Panc1 (cell line): ENCODE results near the gene MEAK7. TPM values are rescaled to one million over a fixed set of nuclear protein-coding genes. Genes with fewer than 3 reads are reported as not detected.

Experiments used
- ATAC-seq: fragments of 200-7000 bp; cut with Tn5 transposase; 2 replicates; pipeline ENCODE4 v1.9.1; 2020; ENCODE audit warnings: mild to moderate bottlenecking, moderate library complexity
- BruUV-seq: library from RNA; stranded (reverse); fragments of 400-500 nt; replicated peaks from 2 replicates; lab custom pipeline; 2021; lab: Mats Ljungman, UMichigan
- CTCF ChIA-PET: fragments of 300-600 bp; sonication (Branson Sonifier 250); formaldehyde crosslinking; loops from one replicate; lab custom pipeline; 2022; ENCODE audit warnings: antibody characterized with exemption; lab: Charles Lee
- POLR2A ChIA-PET: fragments of 300-600 bp; sonication (Branson Sonifier 250); formaldehyde crosslinking; loops from one replicate; lab custom pipeline; 2022; ENCODE audit warnings: antibody characterized with exemption; lab: Charles Lee
- DNase-seq: peaks from one replicate; pipeline ENCODE4 v3.0.0-alpha.2; 2010; ENCODE audit warnings: low read depth, low spot score
- H3K27ac ChIP-seq: 2 replicates; pipeline ENCODE4 v1.5.1; 2011; ENCODE audit warnings: mild to moderate bottlenecking, low read length, inconsistent platforms
- H3K27me3 ChIP-seq: fragments of 200-500 bp; sonication (Bioruptor generic); 2 replicates; pipeline ENCODE4 v1.6.0; 2014; ENCODE audit warnings: low read length, inconsistent platforms; ENCODE audit not compliant: control insufficient read depth, insufficient read depth
- H3K36me3 ChIP-seq: fragments of 200-500 bp; sonication (Bioruptor generic); 2 replicates; pipeline ENCODE4 v1.5.1; 2014; ENCODE audit warnings: inconsistent platforms, mild to moderate bottlenecking, low read length, moderate library complexity; ENCODE audit not compliant: control insufficient read depth, insufficient read depth
- H3K4me1 ChIP-seq: 2 replicates; pipeline ENCODE4 v1.5.1; 2011; ENCODE audit warnings: inconsistent platforms, mild to moderate bottlenecking, low read length, moderate library complexity; ENCODE audit not compliant: control insufficient read depth, insufficient read depth
- H3K4me3 ChIP-seq, 2 experiments: 2 replicates each; pipeline ENCODE4 v1.5.1; 2011 to 2012; ENCODE audit warnings: low read depth in 2 of 2, low read length in 2 of 2, mild to moderate bottlenecking in 2 of 2, inconsistent platforms in 1 of 2, moderate library complexity in 1 of 2
- H3K9me3 ChIP-seq: fragments of 200-500 bp; sonication (Bioruptor generic); 2 replicates; pipeline ENCODE4 v1.5.1; 2014; ENCODE audit warnings: low read depth, mild to moderate bottlenecking, inconsistent platforms, low read length, moderate library complexity; ENCODE audit not compliant: control insufficient read depth, insufficient read depth
- CTCF ChIP-seq: fragments of 450-650 bp; IDR thresholded peaks from 2 replicates; pipeline ENCODE4 v1.5.1; 2017; ENCODE audit warnings: mild to moderate bottlenecking
- POLR2AphosphoS5 ChIP-seq: IDR thresholded peaks from 2 replicates; pipeline ENCODE4 v1.6.1; 2012; ENCODE audit warnings: mild to moderate bottlenecking, low read depth, low read length, moderate library complexity
- REST ChIP-seq, 2 experiments: IDR thresholded peaks; 2 replicates each; pipeline ENCODE4 v1.6.1; 2011 to 2012; ENCODE audit warnings: low read depth in 2 of 2, control low read depth in 1 of 2, low read length in 1 of 2, mild to moderate bottlenecking in 1 of 2, moderate library complexity in 1 of 2; ENCODE audit not compliant: insufficient read depth in 1 of 2
- SIN3A ChIP-seq: IDR thresholded peaks from 2 replicates; pipeline ENCODE4 v1.6.1; 2012; ENCODE audit warnings: low read depth, mild to moderate bottlenecking, low read length, moderate library complexity, borderline replicate concordance; ENCODE audit not compliant: insufficient read depth
- TCF7L2 ChIP-seq: IDR thresholded peaks from 2 replicates; pipeline ENCODE4 v1.6.1; 2011; ENCODE audit warnings: mild to moderate bottlenecking, low read depth, low read length, inconsistent platforms
- in situ Hi-C: cut with HindIII; loops from 2 replicates; pipeline ENCODE4 v1.10.0; 2016; ENCODE audit warnings: low sequenced_read_pairs, low pct_unique_long_range_greater_than_20kb
- intact Hi-C: fragments of 100-400 bp; cut with micrococcal nuclease; formaldehyde crosslinking; loops from one replicate; pipeline ENCODE4 v1.10.0; 2022; ENCODE audit not compliant: unreplicated experiment
- total RNA-seq: library from RNA; stranded (reverse); gene quantifications from one replicate; pipeline ENCODE4 v1.2.1, GENCODE V29; 2021; ENCODE audit not compliant: unreplicated experiment

Gene MEAK7
- total RNA-seq, 1 experiment from 2014 or later = 17.2 TPM

GRCh38 chr16:84520725-84521496, 16.5 kb upstream of the MEAK7 start:
- TF ChIP-seq POLR2AphosphoS5 (no peak), SIN3A (no peak), TCF7L2 (no peak), CTCF (no peak), REST (IDR thresholded peaks at IDR 0.05; ENCODE audit: insufficient read depth in 1 of 2, low read depth in 2 of 2, low read length in 1 of 2) (no peak)
- DNase-seq (no peak), ATAC-seq (0 out of 2 replicates have a peak, but pooled peaks have one; percentile 25)
- ChIA-PET CTCF (interaction anchor here (0.6 to 0.8 kb wide), 2 partner anchors 9 to 15 kb away, joined by 3 read pairs; no protein-coding TSS in a partner anchor), POLR2A (no interaction called here)
- no peaks in the 10 kb centered on the region for H3K27me3 ChIP-seq
- in situ Hi-C loops = no loop called here
- H3K4me3 ChIP-seq = no peak overlapping the region
- intact Hi-C loops = no loop called here
- BruUV-seq = no TSS peak
- no peak overlapping the region for H3K27ac ChIP-seq
- H3K36me3 ChIP-seq = no peaks in the 10 kb centered on the region
- no peaks in the 10 kb centered on the region for H3K9me3 ChIP-seq
- no peaks in the 10 kb centered on the region for H3K4me1 ChIP-seq

- ChIA-PET CTCF (interaction anchor here (0.6 kb wide), 1 partner anchor 14 kb away, joined by 3 read pairs; no protein-coding TSS in a partner anchor), POLR2A (no interaction called here)
- Histone ChIP-seq H3K27me3 (no peaks in the 10 kb centered on the region), H3K36me3 (no peaks in the 10 kb centered on the region), H3K27ac (no peak overlapping the region), H3K4me1 (no peaks in the 10 kb centered on the region), H3K9me3 (no peaks in the 10 kb centered on the region), H3K4me3 (no peak overlapping the region)
- intact Hi-C loops = no loop called here
- in situ Hi-C loops = no loop called here
- no peak for DNase-seq
- no TSS peak for BruUV-seq
- no peak for ATAC-seq
- no peak for TF ChIP-seq TCF7L2
- TF ChIP-seq CTCF = no peak
- no peak for TF ChIP-seq POLR2AphosphoS5
- TF ChIP-seq REST (IDR thresholded peaks at IDR 0.05; ENCODE audit: insufficient read depth in 1 of 2, low read depth in 2 of 2, low read length in 1 of 2) = no peak
- TF ChIP-seq SIN3A = no peak
These were observed 15.4 kb upstream of the MEAK7 start for GRCh38 chr16:84519855-84520254.
